Femur (tissue), 1 donor: Measurements from ENCODE around the gene TUBA4A.
A peak's percentile ranks its signal among the peaks of the same experiment; 100 is the strongest.
"Not testable (repeated sequence)": the region's sequence is repeated elsewhere in the genome, so short reads cannot be mapped to it uniquely, and the experiment has no call there.

Experiments used
- DNase-seq: peaks from one replicate; pipeline ENCODE4 v3.0.0-alpha.2; 2017

Gene TUBA4A

DNA sequence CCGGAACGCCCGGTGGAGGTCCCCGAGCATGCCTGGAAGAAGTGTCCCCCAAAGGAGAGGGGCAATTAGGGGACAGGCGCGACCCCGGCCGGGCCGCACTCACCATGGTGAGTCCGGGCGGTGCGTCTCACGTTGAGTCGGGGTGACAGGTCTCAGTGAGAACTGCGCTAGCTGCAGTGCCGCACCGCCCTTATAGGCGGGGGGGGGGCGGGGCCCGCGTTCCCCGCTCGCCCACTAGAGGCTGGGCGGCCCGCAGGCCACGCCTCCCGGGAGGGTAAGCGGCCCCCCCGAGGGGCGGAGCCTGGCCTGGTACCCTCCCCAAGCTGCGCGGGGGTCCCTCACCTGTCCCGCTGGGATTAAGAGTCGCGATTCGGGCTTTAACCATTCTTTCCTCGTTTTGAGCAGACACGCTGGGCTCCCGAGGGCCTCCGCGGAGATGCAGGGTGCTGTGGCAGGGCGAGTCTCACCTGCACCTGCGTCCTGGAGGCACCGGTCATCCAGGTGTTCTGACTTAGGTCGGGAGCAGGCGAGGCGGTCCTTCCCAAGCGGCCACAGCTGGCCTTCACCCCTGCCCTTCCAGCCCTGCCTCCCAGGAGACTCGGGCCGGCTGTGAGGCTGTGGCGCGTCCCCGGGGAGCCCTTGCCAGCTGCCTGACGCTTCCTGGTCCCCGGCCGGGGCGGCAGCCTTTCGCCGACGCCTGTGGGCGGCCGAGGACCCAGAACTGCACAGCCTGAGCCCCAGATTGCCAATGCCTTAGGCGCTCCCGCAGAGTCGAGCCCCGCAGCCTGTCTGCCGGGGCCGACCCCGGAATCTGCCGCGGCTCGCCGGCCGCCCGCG lies at the start of gene TUBA4A:
Gene TUBA4A (minus strand): TSS at position 166 of the 837 bp plus-strand sequence. CDS start 60 bp downstream, at position 106.
- DNase-seq = peak; percentile 79

DNA sequence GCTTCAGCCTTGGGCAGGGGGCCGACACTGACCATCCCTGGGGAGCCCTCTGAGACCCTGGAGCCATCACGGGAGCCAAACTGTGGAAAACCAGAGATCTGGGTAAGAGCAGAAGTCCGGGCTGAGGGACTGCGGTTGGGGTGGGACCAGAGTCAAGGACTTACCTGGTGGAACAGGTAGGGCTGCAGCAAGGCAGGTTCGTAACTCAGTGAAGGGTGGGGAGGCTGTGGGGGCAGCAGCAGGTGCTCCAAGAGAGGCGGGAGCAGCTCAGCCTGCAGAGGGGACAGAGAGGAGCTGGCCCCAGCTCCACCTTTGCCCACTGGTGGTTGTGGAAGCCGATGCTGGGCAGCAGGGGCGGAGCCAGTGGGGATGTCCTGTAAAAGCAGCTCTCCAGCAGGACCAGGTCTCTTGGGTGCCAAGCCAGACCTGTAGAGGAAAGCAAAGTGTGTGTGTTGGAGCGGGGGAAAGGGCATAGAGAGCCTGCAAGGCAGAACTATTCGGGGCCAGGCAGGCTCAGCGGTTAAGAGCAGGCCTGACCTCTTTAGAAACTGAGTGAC lies 48.8 kb upstream of the TUBA4A start:
- no peak for DNase-seq

DNA sequence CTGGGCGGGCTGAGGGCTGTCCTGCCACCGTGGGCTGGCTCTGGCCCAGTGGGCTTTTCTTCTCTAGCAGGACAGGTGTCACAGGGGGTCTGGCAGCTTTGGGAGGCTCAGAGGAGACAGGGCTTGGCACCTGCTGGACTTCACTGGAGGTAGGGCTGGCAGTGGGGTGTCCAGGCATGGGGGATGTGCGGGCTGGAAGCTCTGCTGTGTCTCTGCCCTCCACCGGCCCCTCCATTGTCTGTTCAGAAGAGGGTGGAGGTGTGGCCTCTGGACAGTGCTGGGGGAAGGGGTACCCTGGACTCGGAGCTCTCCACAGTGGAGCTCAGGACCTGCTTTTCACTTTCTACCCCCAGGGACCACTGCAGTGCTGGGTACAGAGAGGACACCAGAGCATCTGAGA lies 46.3 kb upstream of the TUBA4A start:
- DNase-seq = no peak

DNA sequence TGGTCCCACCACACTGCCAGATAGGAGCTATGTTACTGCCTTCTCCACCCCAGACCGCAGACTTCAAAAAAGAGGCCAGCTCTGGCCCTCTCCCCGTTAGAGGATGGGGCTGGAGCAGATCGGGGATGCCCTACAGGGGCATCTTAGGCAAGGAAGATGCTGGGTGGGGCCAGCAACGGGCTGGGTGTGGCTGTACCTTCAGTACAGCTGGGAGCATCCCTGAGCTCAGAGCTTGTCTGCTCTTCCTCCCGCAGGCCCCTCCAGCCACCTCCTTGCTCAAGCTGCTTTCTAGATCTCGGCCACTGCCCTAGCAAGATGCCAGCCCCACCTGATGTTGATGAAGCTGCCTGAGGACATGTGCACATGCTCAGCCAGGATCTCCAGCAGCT lies 45.6 kb upstream of the TUBA4A start:
- DNase-seq = no peak

DNA sequence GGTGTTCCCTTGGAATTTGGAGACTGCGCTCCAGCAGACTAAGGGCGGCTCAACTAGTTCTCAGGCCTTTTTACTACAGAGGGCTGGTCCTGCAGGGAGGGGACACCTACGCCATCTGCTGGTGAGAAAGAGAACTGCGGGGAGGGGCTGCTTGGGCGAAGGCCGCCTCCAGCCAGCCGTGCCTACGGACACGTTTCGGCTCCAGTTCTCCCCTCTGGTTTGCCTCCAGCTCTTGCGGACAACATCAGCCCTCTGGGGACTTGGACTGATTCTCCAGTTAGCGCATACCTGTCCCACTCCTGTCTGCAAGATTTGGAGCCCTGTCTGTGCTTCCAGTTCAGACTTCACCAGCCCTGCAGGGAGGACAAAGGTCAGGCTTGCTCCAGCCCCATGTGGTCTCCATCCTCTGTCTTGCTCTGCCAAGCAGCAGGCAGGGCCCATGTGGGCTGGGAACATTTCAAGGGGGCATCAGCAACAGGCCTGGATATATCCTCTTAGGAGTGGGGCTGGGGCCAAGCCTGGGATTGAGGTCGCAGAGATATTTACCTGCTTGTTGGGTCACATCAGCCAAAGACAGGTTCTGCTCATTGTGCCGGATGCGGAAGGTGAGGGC lies 45.1 kb upstream of the TUBA4A start:
- DNase-seq = peak; percentile 91

DNA sequence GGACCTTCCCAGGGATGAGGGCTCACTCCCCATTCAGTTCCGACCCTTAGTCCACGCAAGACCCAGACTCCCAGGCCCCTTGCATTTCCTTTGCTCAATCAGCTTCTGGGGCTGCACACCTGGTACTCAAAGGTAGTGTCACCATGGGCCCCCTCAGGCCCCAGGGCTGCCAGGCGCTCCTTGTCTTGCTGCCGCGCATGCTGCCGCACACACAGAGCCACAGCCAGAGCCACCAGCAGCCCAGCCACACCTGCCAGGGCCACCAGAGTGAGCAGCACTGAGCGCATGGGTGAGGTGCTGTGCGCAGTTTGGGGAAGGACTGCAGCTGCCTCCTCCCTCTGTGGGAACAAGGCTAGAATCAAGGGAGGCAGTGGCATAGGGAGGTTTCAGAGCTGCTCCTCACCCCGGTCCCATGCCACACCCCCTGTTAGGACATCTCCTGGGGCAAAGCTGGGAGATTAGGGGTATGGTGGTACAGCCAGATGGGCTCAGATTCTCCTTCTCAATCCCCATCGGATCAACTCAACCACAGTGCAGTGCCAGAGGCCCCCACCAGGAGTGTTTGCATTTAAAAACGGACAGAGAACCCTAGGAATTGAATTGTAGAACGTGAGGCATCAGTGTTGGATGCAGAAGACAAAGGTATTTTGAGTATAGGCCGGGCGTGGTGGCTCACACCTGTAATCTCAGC lies 44.2 kb upstream of the TUBA4A start:
- no peak for DNase-seq

DNA sequence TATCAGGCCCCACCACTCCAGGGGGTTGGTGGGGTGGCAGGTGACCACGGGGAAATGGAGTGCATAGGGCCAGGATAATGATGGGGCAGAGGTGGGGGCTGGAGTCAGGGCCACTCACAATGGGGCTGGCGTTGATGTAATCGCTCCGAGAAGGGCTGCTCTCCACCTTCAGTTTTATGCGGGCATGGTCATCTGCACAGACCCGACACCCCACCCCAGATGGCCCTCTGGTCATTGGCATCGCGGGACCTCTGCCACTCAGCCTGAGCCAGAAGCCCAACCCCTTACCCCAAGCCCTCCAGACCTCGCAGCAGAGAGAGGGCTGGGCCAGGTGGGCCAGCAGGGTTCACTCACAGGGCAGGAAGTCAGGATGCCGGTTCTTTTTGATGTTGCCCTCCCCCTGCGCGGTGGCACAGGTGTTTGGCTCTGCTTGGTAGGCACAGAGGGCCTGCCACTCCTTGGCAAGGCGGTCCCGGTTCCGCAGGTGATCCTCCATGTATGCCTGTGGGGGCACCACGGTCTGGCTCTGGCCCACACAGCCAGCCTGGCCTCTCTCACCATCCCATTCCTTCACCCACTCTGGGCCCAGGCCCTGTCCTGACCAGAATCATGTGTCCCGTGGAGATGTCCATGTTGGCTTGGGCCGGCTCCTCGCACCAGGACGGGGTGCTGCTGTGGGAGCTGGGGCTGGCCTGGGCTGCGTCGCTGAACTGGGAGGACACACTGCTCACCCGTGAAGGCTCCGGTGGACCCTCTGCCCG lies 43.1 kb upstream of the TUBA4A start:
- no peak for DNase-seq

DNA sequence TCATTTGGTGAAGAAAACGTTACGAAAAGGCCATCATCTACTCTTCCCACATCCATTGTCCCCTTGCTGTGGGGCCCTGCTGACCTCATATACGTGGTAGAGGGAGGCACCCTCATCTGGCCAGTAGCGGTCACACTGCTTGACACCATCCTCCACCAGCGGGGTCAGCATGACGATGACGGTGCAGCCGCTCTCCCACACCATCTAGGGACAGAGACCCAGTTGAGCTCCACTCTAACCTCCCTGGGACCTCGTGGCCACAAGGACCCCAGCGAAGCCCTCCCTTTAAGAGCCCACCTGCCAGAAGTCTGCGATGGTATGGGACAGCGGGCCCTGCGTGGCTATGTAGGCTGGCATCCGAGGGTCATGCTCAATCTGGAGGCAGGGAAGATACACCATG lies 42.4 kb upstream of the TUBA4A start:
- DNase-seq = no peak

DNA sequence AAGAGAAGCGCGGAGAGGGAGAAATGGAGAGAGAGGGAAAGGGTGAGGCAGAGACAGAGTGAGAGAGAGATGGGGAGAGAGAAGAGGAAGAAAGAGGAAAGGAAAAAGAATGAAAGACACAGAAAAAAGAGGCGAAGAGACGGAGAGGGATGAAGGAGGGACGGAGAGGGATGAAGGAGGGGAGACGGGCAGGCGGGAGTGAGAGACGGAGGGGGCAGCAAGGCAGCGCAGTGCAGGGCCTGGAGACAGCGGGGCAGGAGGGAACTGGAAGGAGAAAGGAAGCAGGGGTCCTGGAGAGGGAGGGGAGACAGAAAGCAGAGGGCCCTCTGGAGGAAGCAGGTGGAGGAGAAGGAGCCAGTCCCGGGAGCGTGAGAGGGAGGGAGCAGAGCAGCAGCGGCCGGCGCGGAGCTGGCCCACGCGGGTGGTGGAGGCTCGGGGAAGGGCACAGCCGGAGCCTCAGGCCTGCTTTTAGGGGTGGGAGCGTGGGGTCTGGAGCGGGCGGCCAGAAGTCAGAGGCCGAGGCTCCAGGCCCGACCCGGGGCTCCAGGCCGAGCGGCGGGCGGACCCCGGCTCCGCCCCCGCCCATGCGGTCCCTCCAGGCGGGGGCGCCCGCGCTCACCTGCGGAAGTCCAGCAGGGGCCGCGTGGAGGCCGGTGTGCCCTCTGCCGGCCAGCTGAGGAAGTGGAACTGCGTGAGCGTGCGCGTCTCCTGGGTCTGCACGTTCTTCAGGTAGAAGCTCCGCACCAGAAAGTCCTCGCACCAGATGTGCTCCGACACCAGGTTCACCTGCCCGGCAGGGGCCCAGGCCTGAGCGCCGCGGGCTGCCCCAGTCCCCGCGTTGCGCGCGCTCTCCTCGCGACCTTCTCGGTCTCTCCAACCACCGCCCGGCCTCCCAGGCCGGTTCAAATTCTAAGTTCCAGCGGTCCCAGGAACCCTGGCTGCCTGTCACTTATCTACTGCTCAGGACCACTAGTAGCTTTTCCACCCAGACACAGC lies 40.9 kb upstream of the TUBA4A start:
- DNase-seq = peak; percentile 90

DNA sequence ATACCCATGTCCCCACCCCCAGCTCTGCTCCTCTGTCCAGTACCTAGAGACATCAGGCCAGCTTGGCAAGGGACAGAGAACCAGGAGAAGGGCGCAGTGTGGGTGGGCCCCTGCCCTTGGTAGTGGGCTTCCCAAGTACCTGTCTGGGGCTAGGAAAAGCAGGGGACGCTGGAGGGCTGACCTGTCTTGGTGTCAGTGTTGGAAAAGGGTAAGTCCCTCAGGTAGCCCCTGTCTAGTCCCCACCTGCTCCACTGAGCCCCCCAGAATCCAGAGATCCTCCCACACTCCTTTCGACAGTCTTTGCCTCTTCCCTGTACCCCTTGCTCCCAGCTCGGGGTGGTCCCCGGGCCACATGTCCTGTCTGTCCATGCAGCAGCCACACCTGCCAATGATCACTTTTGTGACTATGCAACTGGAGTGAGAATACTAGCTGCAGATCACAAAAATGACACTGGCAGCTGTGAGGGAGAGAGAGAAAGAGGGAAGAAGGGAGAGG lies 40.1 kb upstream of the TUBA4A start:
- DNase-seq = no peak

DNA sequence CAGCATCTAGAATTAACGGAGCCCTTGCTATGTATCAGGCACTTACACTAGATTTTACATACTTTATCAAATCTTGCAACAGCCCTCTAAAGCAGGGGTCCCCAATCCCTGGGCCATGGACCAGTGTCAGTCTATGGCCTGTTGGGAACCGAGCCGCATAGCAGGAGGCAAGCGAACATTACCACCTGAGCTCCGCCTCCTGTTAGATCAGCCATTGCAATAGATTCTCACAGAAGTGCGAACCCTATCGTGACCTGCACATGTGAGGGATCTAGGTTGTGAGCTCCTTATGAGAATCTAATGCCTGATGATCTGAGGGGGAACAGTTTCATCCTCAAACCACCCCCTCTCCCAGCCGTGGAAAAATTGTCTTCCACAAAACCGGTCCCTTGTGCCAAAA lies 38.9 kb upstream of the TUBA4A start:
- DNase-seq = no peak

DNA sequence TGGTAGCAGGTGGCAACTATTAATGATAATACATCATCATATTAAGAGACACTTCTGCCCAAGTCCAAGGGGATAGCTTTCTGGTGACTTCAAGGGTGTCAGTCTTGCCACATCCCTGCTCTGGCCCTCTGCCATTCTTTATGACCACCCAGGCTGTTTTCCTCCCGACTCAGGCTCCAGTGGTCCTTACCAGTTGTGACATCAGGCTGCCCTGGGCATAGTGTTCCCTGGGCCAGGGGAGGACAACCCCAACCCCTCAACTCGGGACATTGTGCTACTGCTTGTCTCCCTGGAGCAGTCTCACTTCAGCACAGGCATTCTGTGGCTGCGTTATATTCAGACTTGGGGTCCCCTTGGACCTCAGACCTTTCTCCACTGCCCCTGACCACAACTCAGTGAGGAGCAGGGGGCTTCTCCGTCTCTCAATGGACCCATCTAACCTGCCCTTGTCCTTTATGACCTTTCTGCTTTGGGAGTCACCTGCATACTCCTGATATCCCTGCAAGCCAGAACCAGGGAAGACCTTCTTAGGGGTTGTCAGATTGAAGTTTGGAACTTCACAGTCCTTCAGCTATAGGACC lies 38.3 kb upstream of the TUBA4A start:
- no peak for DNase-seq

DNA sequence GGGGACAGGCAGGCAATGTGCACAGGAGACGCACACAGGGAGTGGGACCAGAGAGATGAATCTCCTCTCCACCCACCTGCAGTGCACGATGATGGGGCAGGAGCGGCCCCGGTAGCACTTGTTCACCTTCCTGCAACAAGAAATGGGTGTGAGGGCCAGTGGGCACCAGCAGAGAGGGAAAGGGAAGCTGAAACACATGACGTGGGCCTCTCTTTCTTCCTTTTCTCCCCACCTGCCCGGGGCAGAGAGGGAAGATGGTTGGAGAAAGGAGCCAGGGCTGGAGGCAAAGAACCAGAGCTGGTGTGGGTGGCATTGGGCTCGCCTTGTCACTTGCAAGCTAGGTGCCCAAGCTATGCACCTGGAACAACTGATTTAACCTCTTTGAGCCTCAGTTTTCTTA lies 37.7 kb upstream of the TUBA4A start:
- DNase-seq = no peak

DNA sequence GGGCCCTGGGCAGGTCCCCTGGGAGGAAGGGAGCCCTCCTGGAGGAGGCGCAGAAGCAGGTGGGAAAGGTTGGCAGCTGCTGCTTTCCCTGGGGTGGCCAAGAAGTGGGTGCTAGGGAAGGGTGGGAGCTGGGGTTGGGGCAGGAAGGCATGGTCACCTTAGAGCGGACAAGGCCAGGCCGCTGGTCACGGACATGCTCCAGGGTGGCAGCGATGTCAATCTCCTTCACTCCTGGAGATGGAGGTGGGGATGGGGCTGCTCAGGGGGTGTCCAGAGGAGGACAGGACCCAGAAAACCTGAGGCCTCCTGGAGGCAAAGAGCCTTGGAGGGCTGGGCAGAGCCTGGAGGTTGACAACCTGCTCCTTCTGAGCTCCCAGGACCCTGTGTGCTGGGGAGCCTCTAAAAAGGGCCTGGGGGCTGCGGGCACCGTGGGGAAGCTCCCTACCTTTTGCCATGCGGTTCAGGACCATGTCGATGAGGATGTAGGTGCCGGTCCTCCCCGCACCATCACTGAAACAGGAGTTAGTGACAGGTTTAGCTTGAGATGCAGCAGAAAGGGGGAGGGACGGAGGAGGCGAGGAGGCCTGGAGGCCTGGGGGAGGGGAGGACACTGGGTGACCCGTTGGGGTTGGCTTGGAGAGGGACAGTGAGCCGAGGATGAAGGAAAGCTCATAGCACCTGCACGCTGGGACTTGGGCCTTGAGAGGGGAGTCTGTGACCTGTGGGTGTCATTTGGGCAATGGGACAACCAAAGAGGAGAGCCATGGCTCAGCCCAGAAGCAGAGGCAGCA lies 36.9 kb upstream of the TUBA4A start:
- DNase-seq = no peak

DNA sequence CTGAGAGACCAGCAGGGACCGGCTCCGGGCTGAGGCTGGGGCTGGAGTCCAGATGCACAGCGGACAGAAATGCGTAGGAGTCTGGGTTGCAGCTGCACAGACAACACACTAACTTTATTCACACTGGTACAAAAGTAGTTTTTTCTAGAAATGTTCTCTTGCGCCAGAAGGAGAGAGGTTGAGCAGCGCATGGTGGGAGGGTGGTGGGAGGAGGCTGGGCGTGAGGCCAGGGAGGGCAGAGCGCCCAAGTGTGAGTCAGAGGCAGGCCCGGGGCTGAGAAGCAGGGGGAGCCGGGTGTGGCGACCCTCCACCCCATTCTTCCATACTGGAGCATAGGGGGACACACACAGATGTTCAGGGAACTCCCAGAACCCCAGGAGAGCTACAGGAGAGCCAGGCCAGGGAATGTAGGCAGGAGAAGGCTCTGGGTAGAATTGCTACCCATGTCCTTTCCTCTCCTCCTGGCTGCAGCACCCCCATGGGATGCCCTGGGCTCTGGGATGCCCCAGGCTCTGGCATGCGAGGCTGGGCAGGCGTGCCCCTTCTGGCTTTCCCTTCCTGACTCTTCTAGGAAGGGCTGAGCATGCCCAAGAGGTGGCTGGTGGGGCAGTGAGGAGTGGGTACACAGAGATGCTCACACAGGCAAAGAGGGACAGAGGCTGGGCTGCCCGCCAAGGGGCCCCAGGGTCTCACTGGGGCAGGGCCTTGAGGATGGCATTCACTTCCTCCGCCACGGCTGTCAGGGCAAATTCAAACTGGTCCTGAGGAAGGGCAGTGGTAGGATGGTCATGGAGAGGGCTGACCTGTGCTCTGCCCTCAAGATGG lies 36.0 kb upstream of the TUBA4A start:
- DNase-seq = peak; percentile 93

DNA sequence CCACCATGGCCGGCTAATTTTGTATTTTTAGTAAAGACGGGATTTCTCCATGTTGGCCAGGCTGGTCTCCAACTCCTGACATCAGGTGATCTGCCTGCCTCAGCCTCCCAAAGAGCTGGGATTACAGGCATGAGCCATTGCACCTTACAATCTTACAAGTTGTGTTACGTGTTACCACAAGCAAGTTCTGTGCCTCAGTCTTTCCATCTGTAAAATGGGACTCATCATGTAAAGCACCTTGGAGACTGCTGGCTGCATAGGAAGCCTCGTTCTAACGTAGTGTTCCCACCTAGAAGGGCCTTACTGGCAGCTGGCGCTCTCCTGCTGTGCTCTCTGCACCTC lies 35.4 kb upstream of the TUBA4A start:
- no peak for DNase-seq

DNA sequence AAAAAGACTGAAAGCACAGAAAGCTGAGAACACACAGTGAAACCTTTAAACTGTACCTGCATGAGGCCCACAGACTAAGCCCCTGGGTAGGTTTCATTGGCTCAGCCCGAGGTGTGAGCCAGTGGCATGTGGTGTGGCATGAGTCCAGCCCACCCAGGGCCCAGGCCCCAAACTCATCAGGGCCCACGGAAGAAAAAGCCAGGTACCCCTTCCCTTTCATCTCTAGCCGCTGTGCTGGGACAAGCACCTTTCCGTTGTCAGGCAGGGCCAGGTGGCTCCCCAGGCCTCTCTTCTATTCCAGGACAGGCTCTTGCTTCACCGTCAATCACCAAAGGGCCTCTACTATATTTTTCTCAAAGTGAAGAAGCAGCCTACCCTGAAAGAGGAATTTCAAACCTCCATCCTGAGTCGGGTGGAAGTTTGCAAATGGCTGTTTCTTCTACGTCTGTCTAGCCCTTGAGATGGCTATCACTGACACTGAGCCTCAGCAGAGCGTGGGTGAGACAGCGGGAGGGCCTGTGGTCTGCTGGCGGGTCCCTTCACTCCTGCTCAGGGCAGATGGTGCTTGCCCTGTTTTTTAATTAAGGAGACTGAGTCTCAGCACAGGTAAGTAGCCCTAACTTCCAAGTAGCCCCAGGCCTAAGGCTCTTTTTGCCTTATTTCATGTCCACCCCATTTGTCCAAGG lies 34.0 kb upstream of the TUBA4A start:
- DNase-seq = no peak

DNA sequence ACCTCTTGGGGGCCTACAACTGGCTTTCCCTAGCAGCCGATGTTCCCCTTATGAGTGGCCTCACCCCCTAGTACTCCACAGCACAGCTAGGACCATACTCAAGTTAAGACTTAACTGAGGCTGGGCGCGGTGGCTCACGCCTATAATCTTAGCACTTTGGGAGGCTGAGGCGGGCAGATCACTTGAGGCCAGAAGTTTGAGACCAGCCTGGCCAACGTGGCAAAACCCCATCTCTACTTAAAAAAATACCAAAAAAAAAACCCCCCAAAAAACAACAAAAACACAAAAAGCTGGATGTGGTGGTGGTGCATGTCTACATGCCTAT lies 33.4 kb upstream of the TUBA4A start:
- DNase-seq = not testable (repeated sequence)
